ENCODE data around the gene DHX35.

DNA sequence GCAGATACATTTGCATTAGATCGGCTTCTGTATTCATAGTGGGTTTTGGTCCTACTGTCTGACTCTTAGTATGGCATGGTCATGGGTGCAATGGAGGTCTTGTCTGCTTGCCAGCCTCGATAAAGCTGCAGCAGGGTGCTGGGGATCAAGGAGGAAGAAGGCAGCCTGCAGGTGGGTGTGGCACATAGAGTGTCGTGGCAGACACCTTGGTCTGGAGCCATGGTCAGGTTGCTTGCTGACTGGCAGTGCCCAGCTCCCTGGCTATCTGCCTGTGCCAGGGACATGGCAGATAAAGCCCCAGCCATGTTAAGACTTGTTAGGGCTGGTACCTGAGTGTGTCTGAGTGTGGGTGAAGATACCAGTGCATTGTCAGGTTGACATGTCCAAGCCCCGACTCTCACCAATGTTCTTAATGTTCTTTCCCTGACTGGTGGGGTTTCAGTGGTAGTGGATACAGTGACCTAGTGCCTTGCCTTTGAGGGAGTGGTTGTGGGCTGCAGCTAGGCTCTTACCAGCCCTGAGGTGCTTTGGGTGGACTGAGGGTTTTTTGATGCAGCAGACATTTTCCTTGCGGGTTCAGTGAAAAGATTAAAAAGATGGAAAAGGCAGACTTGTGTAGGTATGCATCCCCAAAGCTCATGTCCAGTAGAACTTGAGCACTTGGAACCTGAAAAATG is 34.1 kb upstream of the DHX35 start:
- TF ChIP-seq, protein P1, sequence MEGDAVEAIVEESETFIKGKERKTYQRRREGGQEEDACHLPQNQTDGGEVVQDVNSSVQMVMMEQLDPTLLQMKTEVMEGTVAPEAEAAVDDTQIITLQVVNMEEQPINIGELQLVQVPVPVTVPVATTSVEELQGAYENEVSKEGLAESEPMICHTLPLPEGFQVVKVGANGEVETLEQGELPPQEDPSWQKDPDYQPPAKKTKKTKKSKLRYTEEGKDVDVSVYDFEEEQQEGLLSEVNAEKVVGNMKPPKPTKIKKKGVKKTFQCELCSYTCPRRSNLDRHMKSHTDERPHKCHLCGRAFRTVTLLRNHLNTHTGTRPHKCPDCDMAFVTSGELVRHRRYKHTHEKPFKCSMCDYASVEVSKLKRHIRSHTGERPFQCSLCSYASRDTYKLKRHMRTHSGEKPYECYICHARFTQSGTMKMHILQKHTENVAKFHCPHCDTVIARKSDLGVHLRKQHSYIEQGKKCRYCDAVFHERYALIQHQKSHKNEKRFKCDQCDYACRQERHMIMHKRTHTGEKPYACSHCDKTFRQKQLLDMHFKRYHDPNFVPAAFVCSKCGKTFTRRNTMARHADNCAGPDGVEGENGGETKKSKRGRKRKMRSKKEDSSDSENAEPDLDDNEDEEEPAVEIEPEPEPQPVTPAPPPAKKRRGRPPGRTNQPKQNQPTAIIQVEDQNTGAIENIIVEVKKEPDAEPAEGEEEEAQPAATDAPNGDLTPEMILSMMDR (IDR thresholded peaks at IDR 0.05) = no peak
- no peak for TF ChIP-seq EP300 (IDR thresholded peaks at IDR 0.05)
- TF ChIP-seq POLR2A (IDR thresholded peaks at IDR 0.05) = no peak

All from stomach (tissue), 4 donors.